Hepatocyte (in vitro differentiated cells): Measurements from ENCODE around the gene MAP3K5. TPM values are rescaled to one million over a fixed set of nuclear protein-coding genes. Genes with fewer than 3 reads are reported as not detected.

ENCODE experiments used
- DNase-seq: peaks from one replicate; pipeline ENCODE4 v3.0.0-alpha.2; 2016; ENCODE audit warnings: low spot score
- H2AFZ ChIP-seq: fragments of 200-600 bp; sonication (generic); 2 replicates; pipeline ENCODE4 v1.6.0; 2016; ENCODE audit warnings: antibody characterized with exemption, mild to moderate bottlenecking
- H3K27ac ChIP-seq: fragments of 200-600 bp; sonication (generic); 2 replicates; pipeline ENCODE4 v1.5.1; 2016; ENCODE audit warnings: mild to moderate bottlenecking
- H3K27me3 ChIP-seq: fragments of 200-600 bp; sonication (generic); 2 replicates; pipeline ENCODE4 v1.6.1; 2016
- H3K36me3 ChIP-seq: fragments of 200-600 bp; sonication (generic); replicated peaks from 2 replicates; pipeline ENCODE4 v1.5.1; 2016; ENCODE audit warnings: low read depth; ENCODE audit not compliant: insufficient read depth
- H3K4me1 ChIP-seq: fragments of 200-600 bp; sonication (generic); 2 replicates; pipeline ENCODE4 v1.5.1; 2016; ENCODE audit warnings: mild to moderate bottlenecking, moderate library complexity; ENCODE audit not compliant: insufficient read depth
- H3K4me2 ChIP-seq: fragments of 200-600 bp; sonication (generic); 2 replicates; pipeline ENCODE4 v1.6.0; 2016
- H3K4me3 ChIP-seq: fragments of 200-600 bp; sonication (generic); 2 replicates; pipeline ENCODE4 v1.5.1; 2016; ENCODE audit warnings: mild to moderate bottlenecking
- H3K79me2 ChIP-seq: fragments of 200-600 bp; sonication (generic); 2 replicates; pipeline ENCODE4 v1.6.0; 2017; ENCODE audit warnings: mild to moderate bottlenecking
- H3K9me2 ChIP-seq: fragments of 200-600 bp; sonication (generic); replicated peaks from 2 replicates; pipeline ENCODE4 v1.6.0; 2017; ENCODE audit warnings: mild to moderate bottlenecking; ENCODE audit not compliant: insufficient read depth
- H3K9me3 ChIP-seq: fragments of 200-600 bp; sonication (generic); 2 replicates; pipeline ENCODE4 v1.5.1; 2016; ENCODE audit warnings: low read depth, mild to moderate bottlenecking
- H4K20me1 ChIP-seq: fragments of 200-600 bp; sonication (generic); 2 replicates; pipeline ENCODE4 v1.6.0; 2016; ENCODE audit warnings: mild to moderate bottlenecking; ENCODE audit not compliant: insufficient read depth, poor library complexity, severe bottlenecking
- EZH2 ChIP-seq: fragments of 200-600 bp; sonication (generic); IDR thresholded peaks from 2 replicates; pipeline ENCODE4 v1.6.1; 2016; ENCODE audit warnings: antibody characterized with exemption, mild to moderate bottlenecking, borderline replicate concordance
- EZH2phosphoT487 ChIP-seq: fragments of 200-600 bp; sonication (generic); IDR thresholded peaks from one replicate; pipeline ENCODE4 v1.6.1; 2018; ENCODE audit warnings: antibody characterized with exemption, mild to moderate bottlenecking, low read depth, moderate library complexity; ENCODE audit not compliant: unreplicated experiment, severe bottlenecking
- WGBS: methylation state at CpG from one replicate; pipeline ENCODE4 v1.1.6; 2016; ENCODE audit warnings: low lambda C conversion rate; ENCODE audit errors: missing lambda C conversion rate; 5-methylcytosine and 5-hydroxymethylcytosine counted together
- polyA plus RNA-seq: library from polyadenylated mRNA; unstranded; fragments of >200 nt; fragmentation: Nextera tagmentation; extraction: Ambion mirVana; gene quantifications from 2 replicates; pipeline ENCODE4 v1.2.1, GENCODE V29; 2016
- total RNA-seq: library from RNA; depleted of rRNA; stranded (reverse); fragments of >200 nt; gene quantifications from 2 replicates; pipeline ENCODE4 v1.2.3, GENCODE V29; 2014
- TF ChIP-seq, protein P1 (sequence below): fragments of 200-600 bp; sonication (generic); IDR thresholded peaks from 2 replicates; pipeline ENCODE4 v1.5.1; 2016; ENCODE audit warnings: antibody characterized with exemption, mild to moderate bottlenecking; ENCODE audit not compliant: poor library complexity

The MAP3K5 gene
- total and polyA plus RNA-seq, 2 experiments from 2014 or later: 2.2 to 5.9 TPM

- H3K4me1 ChIP-seq: no peaks in the 10 kb centered on the region
- H3K79me2 ChIP-seq: peaks cover 87% of the 10 kb centered on the region
- TF ChIP-seq EZH2phosphoT487: no peak
- no peak for TF ChIP-seq EZH2
- TF ChIP-seq, protein P1, sequence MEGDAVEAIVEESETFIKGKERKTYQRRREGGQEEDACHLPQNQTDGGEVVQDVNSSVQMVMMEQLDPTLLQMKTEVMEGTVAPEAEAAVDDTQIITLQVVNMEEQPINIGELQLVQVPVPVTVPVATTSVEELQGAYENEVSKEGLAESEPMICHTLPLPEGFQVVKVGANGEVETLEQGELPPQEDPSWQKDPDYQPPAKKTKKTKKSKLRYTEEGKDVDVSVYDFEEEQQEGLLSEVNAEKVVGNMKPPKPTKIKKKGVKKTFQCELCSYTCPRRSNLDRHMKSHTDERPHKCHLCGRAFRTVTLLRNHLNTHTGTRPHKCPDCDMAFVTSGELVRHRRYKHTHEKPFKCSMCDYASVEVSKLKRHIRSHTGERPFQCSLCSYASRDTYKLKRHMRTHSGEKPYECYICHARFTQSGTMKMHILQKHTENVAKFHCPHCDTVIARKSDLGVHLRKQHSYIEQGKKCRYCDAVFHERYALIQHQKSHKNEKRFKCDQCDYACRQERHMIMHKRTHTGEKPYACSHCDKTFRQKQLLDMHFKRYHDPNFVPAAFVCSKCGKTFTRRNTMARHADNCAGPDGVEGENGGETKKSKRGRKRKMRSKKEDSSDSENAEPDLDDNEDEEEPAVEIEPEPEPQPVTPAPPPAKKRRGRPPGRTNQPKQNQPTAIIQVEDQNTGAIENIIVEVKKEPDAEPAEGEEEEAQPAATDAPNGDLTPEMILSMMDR: no peak
- WGBS: 56% methylated on average over 6 of the region's 6 CpGs
- no peak overlapping the region for H3K27ac ChIP-seq
- H2AFZ ChIP-seq: no peak overlapping the region
- no peak overlapping the region for H3K4me2 ChIP-seq
- no peaks in the 10 kb centered on the region for H3K9me3 ChIP-seq
- no peak for DNase-seq
- no peaks in the 10 kb centered on the region for H3K27me3 ChIP-seq
- H3K9me2 ChIP-seq: no peaks in the 10 kb centered on the region
- peaks cover 3% of the 10 kb centered on the region for H4K20me1 ChIP-seq
- no peaks in the 10 kb centered on the region for H3K36me3 ChIP-seq
- H3K4me3 ChIP-seq: no peak overlapping the region
These were observed 252.2 kb downstream of the MAP3K5 start for GRCh38 chr6:136539967-136540652.

DNA sequence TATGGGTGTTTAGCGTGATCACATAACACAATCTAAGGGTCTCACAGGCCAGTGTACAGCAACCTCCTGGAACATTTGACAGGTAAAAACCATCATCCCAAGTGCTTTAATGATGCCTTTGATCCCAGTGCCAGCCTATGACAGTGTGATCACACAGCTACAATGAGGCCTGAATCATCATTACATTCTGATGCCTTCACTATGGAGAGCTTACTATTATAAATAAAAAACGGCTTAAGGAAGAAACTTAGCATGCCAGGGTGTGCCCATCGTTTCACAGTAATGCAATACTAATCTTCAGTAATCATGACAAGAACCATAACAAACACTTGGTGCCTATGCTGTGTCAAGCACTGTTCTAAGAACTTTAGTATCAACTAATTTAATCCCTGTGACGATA is 253.4 kb downstream of the MAP3K5 start:
- no peak overlapping the region for H3K27ac ChIP-seq
- 90% methylated on average over 4 of the region's 4 CpGs for WGBS
- no peak for DNase-seq
- H3K9me2 ChIP-seq: no peaks in the 10 kb centered on the region
- H3K79me2 ChIP-seq: peaks cover 89% of the 10 kb centered on the region
- no peaks in the 10 kb centered on the region for H3K4me1 ChIP-seq
- no peak for TF ChIP-seq EZH2phosphoT487
- H2AFZ ChIP-seq: no peak overlapping the region
- H3K4me3 ChIP-seq: no peak overlapping the region
- H4K20me1 ChIP-seq: peaks cover 10% of the 10 kb centered on the region
- no peak overlapping the region for H3K4me2 ChIP-seq
- no peaks in the 10 kb centered on the region for H3K36me3 ChIP-seq
- H3K27me3 ChIP-seq: no peaks in the 10 kb centered on the region
- H3K9me3 ChIP-seq: no peaks in the 10 kb centered on the region

GRCh38 chr6:136535880-136536650 is 256.2 kb downstream of the MAP3K5 start:
- no peaks in the 10 kb centered on the region for H3K4me1 ChIP-seq
- H3K9me2 ChIP-seq: no peaks in the 10 kb centered on the region
- H3K27ac ChIP-seq: no peak overlapping the region
- TF ChIP-seq, protein P1: no peak
- TF ChIP-seq EZH2: no peak
- no peak for TF ChIP-seq EZH2phosphoT487
- H3K9me3 ChIP-seq: no peaks in the 10 kb centered on the region
- H3K4me3 ChIP-seq: no peak overlapping the region
- no peak overlapping the region for H2AFZ ChIP-seq
- H3K79me2 ChIP-seq: peaks cover 89% of the 10 kb centered on the region
- H3K4me2 ChIP-seq: no peak overlapping the region
- WGBS: 93% methylated on average over 6 of the region's 8 CpGs
- H4K20me1 ChIP-seq: peaks cover 10% of the 10 kb centered on the region
- H3K27me3 ChIP-seq: no peaks in the 10 kb centered on the region
- H3K36me3 ChIP-seq: no peaks in the 10 kb centered on the region
- DNase-seq: no peak
